Stimulated activated CD4-positive, alpha-beta T cell treated with anti-CD3 and anti-CD28 coated beads, Interleukin-4, amount 100 ng/mL, for 1 hour (primary cell): Measurements from ENCODE around the gene RTP5.
"Not testable (repeated sequence)": the region's sequence is repeated elsewhere in the genome, so short reads cannot be mapped to it uniquely, and the experiment has no call there.

ENCODE experiments used
- DNase-seq: peaks from one replicate; pipeline ENCODE4 v3.0.0-alpha.2; 2020

The RTP5 gene

GRCh38 chr2:241871538-241872312 is 2.2 kb downstream of the RTP5 start:
- DNase-seq = no peak

- DNase-seq = no peak
Measured at GRCh38 chr2:241872313-241872642, 2.7 kb downstream of the RTP5 start.

DNA sequence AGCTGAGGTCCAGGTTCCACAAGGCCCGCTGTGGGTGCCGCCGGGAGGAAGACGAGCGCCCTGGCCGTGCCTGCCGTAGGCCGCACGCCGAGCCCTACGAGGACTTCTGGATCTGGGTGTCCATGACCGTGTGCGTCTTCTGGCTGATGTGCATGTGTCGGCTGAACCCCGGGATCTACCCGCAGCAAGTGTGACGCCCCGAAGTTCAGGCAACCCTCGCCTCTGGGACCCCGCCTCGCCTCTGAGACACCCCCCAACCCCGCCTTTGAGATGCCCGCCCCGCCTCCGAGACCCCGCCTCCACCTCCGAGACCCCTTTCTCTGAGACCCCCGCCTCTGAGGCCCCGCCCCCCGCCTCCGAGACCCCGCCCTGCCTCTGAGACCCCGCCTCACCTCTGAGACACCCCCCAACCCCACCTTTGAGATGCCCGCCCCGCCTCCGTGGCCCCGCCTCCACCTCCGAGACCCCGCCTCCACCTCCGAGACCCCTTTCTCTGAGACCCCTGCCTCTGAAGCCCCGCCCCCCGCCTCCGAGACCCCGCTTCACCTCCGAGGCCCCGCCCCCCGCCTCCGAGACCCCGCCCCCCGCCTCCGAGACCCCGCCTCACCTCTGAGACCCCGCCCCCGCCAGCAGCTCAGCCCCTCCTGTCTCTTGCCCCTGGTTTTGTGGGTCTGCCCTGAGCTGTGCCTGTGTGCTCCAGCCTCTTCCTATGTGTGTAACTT is 3.7 kb downstream of the RTP5 start:
- no peak for DNase-seq

- no peak for DNase-seq
Measured at GRCh38 chr2:241873803-241874110, 4.2 kb downstream of the RTP5 start.

DNA sequence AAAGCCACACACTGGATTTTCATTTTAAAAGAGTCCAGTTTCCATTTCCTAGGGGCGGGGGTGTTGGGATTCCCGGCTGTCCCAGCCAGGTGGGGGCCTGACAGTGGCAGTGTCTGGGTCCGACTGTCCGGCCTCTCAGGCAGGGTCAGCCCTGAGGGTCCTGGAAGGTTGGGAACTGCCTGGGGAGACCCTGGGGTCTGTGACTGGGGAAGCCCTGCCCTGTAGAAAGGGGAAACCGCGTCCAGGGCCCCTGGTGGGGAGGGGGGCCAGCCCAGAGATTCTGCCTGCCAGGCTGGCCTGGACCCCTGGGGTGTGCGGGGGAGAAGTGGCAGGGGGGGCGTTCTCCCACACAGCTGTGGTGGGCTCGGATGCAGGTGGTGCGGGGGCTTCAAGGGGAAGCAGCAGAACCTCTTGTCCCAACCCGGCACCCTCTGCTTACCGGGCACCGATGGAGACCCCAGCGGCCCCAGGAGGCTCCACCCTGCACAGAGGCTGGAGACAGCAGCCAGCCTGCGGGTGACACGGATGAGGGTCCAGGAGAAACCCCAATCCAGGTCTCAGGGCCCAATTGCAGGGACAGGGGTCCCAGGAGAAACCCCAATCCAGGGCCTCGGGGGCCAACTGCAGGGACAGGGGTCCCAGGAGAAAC is 4.9 kb downstream of the RTP5 start:
- DNase-seq = no peak

DNA sequence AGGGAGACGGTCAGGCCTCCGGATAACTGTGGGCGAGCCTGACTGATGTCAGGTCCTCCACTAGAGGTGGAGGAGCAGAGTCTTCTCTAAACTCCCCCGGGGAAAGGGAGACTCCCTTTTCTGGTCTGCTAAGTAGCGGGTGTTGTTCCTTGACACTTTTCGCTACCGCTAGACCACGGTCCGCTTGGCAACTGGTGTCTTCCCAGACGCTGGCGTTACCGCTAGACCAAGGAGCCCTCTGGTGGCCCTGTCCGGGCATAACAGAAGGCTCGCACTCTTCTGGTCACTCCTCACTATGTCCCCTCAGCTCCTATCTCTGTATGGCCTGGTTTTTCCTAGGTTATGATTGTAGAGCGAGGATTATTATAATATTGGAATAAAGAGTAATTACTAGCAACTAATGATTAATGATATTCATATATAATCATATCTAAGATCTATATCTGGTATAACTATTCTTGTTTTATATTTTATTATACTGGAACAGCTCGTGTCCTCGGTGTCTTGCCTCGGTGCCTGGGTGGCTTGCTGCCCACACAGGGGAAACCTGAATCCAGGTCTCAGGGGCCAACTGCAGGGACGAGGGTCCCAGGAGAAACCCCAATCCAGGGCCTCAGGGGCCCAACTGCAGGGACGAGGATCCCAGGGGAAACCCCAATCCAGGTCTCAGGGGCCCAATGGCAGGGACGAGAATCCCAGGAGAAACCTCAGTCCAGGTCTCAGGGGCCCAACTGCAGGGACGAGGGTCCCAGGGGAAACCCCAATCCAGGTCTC is 6.4 kb downstream of the RTP5 start:
- DNase-seq = not testable (repeated sequence)

GRCh38 chr2:241876528-241877196 is 7.1 kb downstream of the RTP5 start:
- DNase-seq = no peak

DNA sequence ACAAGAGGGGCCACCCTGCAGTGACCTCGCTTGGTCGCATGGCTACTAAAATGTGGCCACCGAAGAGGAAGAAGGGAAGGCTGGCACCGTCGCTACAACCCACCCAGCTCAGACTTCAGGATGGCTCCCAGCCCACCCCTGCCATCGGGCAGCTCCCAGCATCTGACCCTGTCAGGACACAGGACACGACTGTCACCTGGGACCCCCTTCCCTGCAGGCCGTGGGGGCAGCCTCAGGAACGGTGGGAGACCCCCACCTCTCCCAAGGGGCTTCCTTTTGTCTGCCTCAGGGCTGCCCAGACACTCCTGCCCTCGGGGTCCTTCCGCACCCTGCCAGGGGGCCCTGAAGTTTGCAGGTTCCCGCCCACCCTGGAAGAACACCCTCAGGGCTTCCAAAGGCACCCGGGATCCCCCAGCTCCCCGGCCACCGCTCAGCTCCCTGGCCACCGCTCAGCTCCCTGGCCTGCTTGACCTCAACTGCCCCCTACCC is 7.7 kb downstream of the RTP5 start:
- DNase-seq = no peak

DNA sequence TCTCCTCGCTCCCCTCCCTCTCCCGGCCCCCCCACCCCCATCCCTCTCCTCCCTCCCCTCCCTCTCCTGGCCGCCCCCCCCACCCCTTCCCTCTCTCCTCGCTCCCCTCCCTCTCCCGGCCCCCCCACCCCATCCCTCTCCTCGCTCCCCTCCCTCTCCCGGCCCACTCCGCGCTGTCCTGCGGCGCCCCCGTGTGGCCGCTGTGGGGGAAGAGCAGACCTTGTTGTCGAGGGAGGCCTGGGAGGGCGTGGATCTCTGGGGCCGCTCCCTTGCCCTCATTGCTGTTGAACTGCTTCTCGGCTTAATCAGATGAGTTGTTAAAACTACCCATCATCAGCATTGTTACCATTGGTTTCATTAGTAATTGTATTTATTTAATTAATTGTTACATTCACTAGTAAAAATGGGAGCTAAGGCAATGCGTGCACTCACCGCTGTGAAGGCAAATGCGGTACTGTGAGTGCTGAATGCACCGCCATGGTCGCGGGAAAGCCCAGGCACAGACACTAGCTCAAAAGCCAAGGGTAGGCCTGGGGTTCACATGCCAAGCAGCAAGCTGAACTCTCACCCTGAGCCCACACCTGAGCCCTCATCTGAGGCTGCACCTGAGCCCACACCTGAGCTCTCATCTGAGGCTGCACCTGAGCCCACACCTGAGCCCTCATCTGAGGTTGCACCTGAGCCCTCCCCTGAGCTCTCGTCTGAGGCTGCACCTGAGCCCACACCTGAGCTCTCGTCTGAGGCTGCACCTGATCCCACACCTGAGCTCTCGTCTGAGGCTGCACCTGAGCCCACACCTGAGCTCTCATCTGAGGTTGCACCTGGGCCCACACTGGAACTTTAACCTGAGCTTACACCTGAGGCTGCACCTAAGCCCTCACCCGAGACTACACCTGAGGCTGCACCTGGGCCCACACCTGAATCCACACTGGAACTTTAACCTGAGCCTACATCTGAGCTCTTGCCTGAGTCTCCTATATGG is 8.8 kb downstream of the RTP5 start:
- DNase-seq = peak; percentile 77

- DNase-seq = no peak
Measured at GRCh38 chr2:241879326-241879725, 9.8 kb downstream of the RTP5 start.

- no peak for DNase-seq
Measured at GRCh38 chr2:241880311-241881073, 11.0 kb downstream of the RTP5 start.

DNA sequence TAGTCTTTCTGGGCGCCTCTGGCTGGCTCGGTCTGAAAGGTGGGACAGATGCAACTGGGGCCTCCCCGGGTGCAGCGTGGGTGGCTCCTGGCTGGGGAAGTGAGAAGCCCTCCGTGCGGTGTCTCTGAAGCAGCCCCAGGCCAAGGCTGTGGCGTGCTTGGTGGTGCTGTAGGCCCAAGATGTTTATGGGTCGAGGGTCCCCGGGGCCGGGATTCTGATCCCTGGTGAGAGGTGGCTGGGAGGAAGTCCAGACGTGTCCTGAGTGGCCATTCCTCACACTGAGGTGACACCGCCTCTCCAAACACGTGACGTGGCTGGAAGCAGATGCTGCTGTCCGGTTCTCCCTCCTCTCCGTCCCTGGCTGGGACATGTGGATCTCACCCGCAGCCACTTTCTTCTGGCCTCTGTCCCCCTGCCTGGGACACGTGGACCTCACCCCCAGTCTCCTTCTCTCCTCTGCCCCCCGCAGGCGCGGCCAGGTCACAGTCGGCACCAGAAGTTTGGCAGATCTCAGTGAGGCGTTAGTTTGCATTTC is 12.6 kb downstream of the RTP5 start:
- DNase-seq = peak; percentile 75

- no peak for DNase-seq
Measured at GRCh38 chr2:241884951-241885290, 15.4 kb downstream of the RTP5 start.

GRCh38 chr2:241885291-241885945 is 15.9 kb downstream of the RTP5 start:
- no peak for DNase-seq

GRCh38 chr2:241885946-241886643 is 16.6 kb downstream of the RTP5 start:
- no peak for DNase-seq

DNA sequence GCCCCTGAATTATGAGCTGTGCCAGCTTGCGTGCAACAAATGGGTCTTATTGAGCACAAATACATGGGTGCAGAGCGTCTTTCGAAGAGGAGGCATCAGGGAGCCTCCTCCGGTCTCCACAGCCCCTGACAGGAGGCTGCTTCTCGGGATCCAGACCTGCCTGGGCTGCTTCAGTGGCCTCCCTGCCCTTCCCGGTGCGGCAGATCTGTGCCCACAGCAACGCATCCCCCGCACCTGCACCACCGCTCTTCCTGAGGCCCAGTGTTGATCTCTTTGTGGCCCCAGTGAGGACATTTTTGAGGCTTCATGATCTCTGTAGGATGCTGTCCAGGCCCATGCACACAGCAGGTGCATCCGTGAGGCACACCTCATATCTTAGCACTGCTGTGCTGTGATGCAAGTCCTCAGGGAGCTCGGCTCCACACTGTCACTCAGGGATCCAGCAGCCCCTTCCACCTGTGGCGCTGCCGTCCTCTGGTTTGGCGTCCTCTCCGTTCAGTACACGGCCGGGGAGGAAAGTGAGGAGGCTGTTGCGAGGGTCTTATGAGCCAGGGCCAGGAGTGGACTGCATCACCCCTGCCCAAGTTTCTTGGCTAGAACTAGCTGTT is 17.4 kb downstream of the RTP5 start:
- no peak for DNase-seq

DNA sequence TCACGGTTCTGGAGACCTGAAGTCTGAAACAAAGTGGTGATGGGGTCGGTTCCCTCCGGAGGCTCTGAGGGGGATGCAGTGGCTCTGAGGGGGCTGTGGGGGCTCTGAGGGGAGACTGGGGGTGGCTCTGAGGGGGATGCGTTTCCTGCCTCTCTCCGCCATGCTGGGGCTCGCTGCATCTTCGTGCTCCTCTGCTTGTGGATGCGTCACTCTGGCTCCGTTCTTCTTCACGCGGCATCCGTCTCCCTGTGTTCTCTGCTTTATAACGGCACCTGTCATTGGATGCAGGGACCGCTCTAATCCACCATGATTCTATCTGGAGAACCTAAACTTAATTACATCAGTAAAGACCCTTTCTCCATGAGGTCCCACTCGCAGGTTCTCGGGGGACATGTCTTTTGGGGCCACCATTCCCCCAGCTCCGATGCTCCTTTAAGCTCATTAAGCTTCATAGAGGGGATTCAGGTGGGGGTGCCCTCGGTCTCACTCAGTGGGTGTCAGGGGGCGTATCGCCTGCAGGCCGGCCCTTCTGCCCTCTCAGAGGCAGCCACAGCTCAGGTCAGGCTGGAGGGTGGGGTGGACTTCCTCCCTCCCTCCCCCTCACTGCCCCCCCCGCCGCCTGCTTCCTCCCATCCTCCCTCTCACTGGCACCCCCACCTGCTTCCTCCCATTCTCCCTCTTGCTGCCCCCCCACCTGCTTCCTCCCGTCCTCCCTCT is 18.4 kb downstream of the RTP5 start:
- DNase-seq = no peak

DNA sequence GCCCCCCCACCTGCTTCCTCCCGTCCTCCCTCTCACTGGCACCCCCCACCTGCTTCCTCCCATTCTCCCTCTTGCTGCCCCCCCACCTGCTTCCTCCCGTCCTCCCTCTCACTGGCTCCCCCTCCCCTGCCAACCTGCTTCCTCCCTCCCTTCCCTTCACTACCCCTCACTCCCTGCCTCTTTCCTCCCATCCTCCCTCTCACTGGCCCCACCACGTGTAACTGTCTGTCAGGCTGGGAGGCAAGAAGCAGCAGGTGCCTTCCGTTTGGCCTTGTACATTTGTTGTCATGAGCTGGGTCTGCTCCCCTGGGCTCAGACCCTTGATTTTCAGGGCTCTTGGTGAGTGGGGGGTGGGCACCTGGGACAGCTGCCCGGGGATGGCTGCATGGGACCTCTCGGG is 19.1 kb downstream of the RTP5 start:
- DNase-seq = no peak
